DOHH2 (cell line): ENCODE measurements around the gene TACR1.

Experiments used
- H3F3A ChIP-seq: fragments of 200-600 bp; sonication (generic), shearing (Covaris generic); 2 replicates; pipeline ENCODE4 v1.6.0; 2016; ENCODE audit warnings: antibody characterized with exemption, mild to moderate bottlenecking; ENCODE audit not compliant: control insufficient read depth, insufficient read depth
- H3K27ac ChIP-seq: fragments of 200-600 bp; sonication (generic); 2 replicates; pipeline ENCODE4 v1.5.1; 2014; ENCODE audit warnings: low read depth, mild to moderate bottlenecking, low read length, moderate library complexity
- H3K27me3 ChIP-seq: fragments of 200-600 bp; sonication (generic); 2 replicates; pipeline ENCODE4 v1.6.1; 2014; ENCODE audit warnings: mild to moderate bottlenecking, low read length, mixed read lengths; ENCODE audit not compliant: control insufficient read depth
- H3K36me3 ChIP-seq: fragments of 200-600 bp; sonication (generic); 2 replicates; pipeline ENCODE4 v1.6.1; 2014; ENCODE audit warnings: mild to moderate bottlenecking, low read length, moderate library complexity, mixed read lengths; ENCODE audit not compliant: control insufficient read depth
- H3K4me1 ChIP-seq: fragments of 200-600 bp; sonication (generic); 2 replicates; pipeline ENCODE4 v1.6.1; 2014; ENCODE audit warnings: mild to moderate bottlenecking, low read length, mixed read lengths; ENCODE audit not compliant: control insufficient read depth
- H3K4me2 ChIP-seq: fragments of 200-600 bp; sonication (generic); 2 replicates; pipeline ENCODE4 v1.6.0; 2014; ENCODE audit warnings: mild to moderate bottlenecking, low read length, moderate library complexity
- H3K4me3 ChIP-seq: fragments of 200-600 bp; sonication (generic); 2 replicates; pipeline ENCODE4 v1.5.1; 2014; ENCODE audit warnings: mild to moderate bottlenecking, low read length, mixed read lengths
- H3K79me2 ChIP-seq: fragments of 200-600 bp; sonication (generic); 2 replicates; pipeline ENCODE4 v1.6.1; 2014; ENCODE audit warnings: mild to moderate bottlenecking, low read length, mixed read lengths; ENCODE audit not compliant: control insufficient read depth
- H3K9me2 ChIP-seq: fragments of 200-600 bp; sonication (generic); replicated peaks from 2 replicates; pipeline ENCODE4 v1.6.1; 2014; ENCODE audit warnings: mild to moderate bottlenecking, low read length, mixed read lengths; ENCODE audit not compliant: control insufficient read depth
- H3K9me3 ChIP-seq: fragments of 200-600 bp; sonication (generic); 2 replicates; pipeline ENCODE4 v1.6.1; 2014; ENCODE audit warnings: antibody characterized with exemption, low read length, mixed read lengths; ENCODE audit not compliant: control insufficient read depth, insufficient read depth
- H4K20me1 ChIP-seq: fragments of 200-600 bp; sonication (generic); 2 replicates; pipeline ENCODE4 v1.6.0; 2014; ENCODE audit warnings: low read depth, mild to moderate bottlenecking, antibody characterized with exemption, low read length, moderate library complexity; ENCODE audit not compliant: control insufficient read depth, insufficient read depth
- CTCF ChIP-seq: fragments of 200-600 bp; sonication (generic); IDR thresholded peaks from one replicate; pipeline ENCODE4 v1.5.1; 2014; ENCODE audit warnings: antibody characterized with exemption, mild to moderate bottlenecking, low read depth, low read length; ENCODE audit not compliant: poor library complexity, severe bottlenecking
- EZH2phosphoT487 ChIP-seq: fragments of 200-600 bp; sonication (generic); IDR thresholded peaks from 2 replicates; pipeline ENCODE4 v1.6.1; 2017; ENCODE audit warnings: borderline replicate concordance, mild to moderate bottlenecking, antibody characterized with exemption, low read length, moderate library complexity, mixed read lengths

TACR1 gene

GRCh38 chr2:75094405-75094804 lies 104.9 kb downstream of the TACR1 start:
- Histone ChIP-seq H3F3A (no peaks in the 10 kb centered on the region), H3K79me2 (no peaks in the 10 kb centered on the region), H3K9me2 (no peaks in the 10 kb centered on the region), H3K36me3 (no peaks in the 10 kb centered on the region), H4K20me1 (no peaks in the 10 kb centered on the region), H3K4me2 (no peak overlapping the region), H3K4me1 (no peaks in the 10 kb centered on the region), H3K27me3 (no peaks in the 10 kb centered on the region; the same call in 1 of the 2 replicates), H3K27ac (no peak overlapping the region), H3K9me3 (no peaks in the 10 kb centered on the region), H3K4me3 (no peak overlapping the region)
- TF ChIP-seq CTCF (no peak), EZH2phosphoT487 (no peak)

- Histone ChIP-seq H3K4me3 (no peak overlapping the region), H3K4me1 (no peaks in the 10 kb centered on the region), H3K36me3 (no peaks in the 10 kb centered on the region), H3K4me2 (no peak overlapping the region), H3F3A (no peaks in the 10 kb centered on the region), H3K27ac (no peak overlapping the region), H3K9me3 (no peaks in the 10 kb centered on the region), H3K27me3 (no peaks in the 10 kb centered on the region; the same call in 1 of the 2 replicates), H4K20me1 (no peaks in the 10 kb centered on the region), H3K9me2 (no peaks in the 10 kb centered on the region), H3K79me2 (no peaks in the 10 kb centered on the region)
- TF ChIP-seq CTCF (no peak), EZH2phosphoT487 (no peak)
Measured at GRCh38 chr2:75090770-75091515, 108.4 kb downstream of the TACR1 start.

GRCh38 chr2:75089471-75089870 lies 109.8 kb downstream of the TACR1 start:
- H3K9me2 ChIP-seq, result no peaks in the 10 kb centered on the region
- no peak overlapping the region for H3K27ac ChIP-seq
- H3K27me3 ChIP-seq, result no peaks in the 10 kb centered on the region; the same call in 1 of the 2 replicates
- no peaks in the 10 kb centered on the region for H3K36me3 ChIP-seq
- no peaks in the 10 kb centered on the region for H3K4me1 ChIP-seq
- H3K9me3 ChIP-seq, result no peaks in the 10 kb centered on the region
- no peaks in the 10 kb centered on the region for H3K79me2 ChIP-seq
- TF ChIP-seq CTCF (no peak), EZH2phosphoT487 (no peak)
- no peak overlapping the region for H3K4me2 ChIP-seq
- H3K4me3 ChIP-seq, result no peak overlapping the region
- H4K20me1 ChIP-seq, result no peaks in the 10 kb centered on the region
- no peaks in the 10 kb centered on the region for H3F3A ChIP-seq
